ENCODE data around the gene PICK1. TPM values are rescaled to one million over a fixed set of nuclear protein-coding genes. Genes with fewer than 3 reads are reported as not detected.

The PICK1 gene
- total RNA-seq, 4 donors from 2014 or later, result 16.1 to 43.0 (median 31.6) TPM

DNA sequence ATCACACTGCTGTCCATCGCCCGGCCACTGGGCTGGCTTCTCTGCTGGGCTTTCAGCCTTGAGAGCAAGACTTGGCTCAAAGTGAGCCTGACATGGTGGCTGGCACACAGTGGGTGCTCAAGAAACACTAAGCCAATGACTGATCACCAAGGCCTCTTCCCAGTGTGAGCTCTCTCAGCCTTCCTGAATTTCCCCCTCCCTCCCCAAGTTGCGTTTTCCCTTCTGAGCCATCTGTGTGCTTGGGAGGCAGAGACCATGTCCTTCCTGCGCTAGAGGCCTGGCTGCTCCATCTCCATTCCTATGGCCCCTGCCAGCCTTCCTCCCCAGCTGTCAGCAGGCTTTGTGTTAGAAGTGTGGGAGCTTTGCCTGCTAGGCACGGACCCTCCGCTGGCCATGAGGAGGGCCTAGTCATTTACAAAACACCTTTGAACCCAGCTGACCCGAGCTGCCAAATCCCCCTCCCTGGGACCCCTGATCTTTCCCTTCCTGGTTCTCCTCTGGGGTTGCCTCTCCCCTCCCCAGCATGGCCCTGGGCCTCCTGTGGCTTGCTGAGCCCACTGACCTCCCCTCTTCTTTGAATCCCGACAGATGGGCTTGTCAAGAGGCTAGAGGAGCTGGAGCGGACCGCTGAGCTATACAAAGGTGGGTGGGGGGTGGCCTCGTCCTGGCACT, 13.2 kb downstream of the PICK1 start:
- DNase-seq (ENCODE audit: low spot score) (no peak), ATAC-seq (ENCODE audit: low FRiP score) (no peak)
- TF ChIP-seq, protein P1, sequence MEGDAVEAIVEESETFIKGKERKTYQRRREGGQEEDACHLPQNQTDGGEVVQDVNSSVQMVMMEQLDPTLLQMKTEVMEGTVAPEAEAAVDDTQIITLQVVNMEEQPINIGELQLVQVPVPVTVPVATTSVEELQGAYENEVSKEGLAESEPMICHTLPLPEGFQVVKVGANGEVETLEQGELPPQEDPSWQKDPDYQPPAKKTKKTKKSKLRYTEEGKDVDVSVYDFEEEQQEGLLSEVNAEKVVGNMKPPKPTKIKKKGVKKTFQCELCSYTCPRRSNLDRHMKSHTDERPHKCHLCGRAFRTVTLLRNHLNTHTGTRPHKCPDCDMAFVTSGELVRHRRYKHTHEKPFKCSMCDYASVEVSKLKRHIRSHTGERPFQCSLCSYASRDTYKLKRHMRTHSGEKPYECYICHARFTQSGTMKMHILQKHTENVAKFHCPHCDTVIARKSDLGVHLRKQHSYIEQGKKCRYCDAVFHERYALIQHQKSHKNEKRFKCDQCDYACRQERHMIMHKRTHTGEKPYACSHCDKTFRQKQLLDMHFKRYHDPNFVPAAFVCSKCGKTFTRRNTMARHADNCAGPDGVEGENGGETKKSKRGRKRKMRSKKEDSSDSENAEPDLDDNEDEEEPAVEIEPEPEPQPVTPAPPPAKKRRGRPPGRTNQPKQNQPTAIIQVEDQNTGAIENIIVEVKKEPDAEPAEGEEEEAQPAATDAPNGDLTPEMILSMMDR (IDR thresholded peaks at IDR 0.05), result no peak

DNA sequence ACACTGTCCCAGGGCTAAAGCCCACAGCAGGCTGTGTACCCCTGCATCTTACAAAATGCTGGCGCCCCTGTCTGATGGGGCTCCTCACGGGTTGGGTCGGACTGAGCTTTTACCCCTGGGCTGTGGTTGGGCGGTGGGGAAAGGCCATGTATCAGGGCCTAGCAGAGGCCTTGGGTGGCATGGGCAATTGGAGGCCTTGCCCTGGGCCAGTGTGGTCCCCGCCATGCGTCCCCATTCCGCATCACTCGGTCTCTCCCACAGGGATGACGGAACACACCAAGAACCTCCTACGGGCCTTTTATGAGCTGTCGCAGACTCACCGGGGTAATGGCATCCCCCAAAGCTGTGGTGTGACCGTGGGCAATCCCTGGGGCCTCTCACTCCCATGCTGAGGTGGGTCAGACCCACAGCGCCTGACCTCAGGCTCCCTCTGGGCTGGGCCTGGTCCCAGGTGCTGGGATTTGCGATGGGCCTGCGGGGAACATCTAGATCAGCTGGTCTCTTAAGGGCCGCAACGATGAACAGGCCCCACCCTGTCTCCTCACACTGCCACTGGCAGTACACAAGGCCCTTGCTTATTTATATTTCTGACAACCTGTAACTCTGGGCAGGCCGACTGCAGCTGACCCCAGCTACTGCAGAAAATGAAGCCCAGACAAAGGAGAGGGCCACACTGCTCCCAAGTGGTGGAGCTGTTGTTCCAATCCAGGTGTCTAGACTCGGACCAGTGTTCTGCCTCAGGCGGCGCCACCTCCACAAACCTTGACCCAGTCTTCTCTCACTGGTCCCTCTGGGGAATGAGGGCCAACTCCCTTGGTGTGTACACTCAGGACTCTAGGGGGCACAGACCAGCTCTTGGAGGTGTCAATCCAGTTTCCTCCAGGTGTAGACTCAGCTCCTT, 14.5 kb downstream of the PICK1 start:
- no peak for ATAC-seq (ENCODE audit: low FRiP score)
- TF ChIP-seq, protein P1 (IDR thresholded peaks at IDR 0.05), result no peak
- DNase-seq (ENCODE audit: low spot score), result no peak

DNA sequence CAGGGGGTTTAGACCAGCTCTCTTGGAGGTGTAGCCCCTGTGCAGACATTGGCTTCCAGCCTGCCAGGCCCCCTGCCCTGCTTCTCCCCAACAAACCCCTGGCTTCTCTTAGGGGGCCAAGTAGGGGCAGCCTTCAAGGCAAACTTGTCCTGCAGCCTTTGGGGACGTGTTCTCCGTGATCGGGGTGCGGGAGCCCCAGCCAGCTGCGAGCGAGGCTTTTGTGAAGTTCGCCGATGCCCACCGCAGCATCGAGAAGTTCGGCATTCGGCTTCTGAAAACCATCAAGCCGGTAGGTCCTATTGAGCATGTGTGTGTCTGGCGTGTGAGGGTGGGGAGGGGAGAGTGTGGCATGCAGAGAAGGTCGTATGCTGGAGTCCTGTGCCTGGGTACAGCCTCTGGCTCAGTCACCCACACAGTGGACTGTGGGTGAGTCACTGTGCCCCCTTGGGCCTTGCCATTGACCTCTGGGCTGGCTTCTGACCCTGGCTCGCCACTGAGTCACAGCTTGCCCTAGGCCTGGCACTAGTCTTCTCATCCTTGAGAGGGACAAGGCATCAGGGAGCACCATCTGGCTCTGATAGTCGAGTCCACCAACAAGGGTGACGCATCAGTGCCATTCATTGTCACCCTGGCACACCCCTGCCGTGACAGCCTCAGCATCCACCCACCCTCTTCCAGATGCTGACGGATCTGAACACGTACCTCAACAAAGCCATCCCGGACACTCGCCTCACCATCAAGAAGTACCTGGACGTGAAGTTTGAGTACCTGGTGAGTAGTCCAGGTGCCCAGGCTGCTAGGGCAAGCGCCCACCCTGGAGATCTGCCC, 15.3 kb downstream of the PICK1 start:
- TF ChIP-seq, protein P1 (IDR thresholded peaks at IDR 0.05), result no peak
- no peak for DNase-seq (ENCODE audit: low spot score)
- ATAC-seq (ENCODE audit: low FRiP score), result no peak

DNA sequence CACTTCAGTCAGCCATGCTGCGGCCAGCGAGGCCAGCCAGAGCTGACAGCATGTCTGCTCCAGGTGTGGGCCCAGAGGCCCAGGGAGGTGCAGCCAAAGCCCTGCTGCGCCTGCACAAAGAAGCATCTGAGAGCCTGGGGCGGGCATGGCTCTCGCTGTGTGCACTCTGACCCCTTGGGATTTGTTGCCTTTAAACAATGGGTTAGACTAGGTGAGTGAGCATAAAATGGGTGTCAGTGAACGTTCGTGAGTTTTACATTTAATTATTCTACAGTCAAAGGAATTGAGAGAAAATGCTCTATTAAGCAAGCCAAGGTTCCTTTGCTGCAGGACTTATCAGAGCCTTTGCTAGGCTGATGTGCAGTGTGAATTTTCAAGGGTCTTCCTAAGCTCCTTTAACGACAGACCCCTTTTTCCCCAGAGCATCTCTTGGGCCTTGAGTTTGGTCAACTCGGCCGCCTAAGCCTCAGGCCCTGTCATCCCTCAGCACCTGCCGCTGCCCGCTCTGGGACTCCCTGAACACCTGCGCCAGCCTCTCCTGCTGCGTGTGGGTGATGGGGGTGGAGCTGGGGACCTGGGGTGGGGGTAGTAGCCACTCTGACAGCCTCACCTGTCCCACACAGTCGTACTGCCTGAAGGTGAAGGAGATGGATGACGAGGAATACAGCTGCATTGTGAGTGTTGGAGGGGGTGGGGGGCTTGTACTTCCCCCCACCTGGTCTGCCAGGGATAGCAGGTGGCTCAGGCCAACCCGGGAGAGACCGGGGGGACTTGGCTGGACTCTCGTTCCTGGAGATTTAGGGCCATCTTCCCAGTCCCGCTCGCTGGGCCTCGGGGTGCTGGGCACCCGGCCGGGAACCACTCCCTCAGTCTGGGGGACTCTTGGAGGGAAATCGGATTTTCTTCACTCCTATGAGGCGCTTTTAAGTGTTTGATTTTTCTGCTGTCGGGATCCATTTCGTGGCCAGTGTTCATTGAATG, 16.2 kb downstream of the PICK1 start:
- no peak for ATAC-seq (ENCODE audit: low FRiP score)
- TF ChIP-seq, protein P1 (IDR thresholded peaks at IDR 0.05), result no peak
- no peak for DNase-seq (ENCODE audit: low spot score)

DNA sequence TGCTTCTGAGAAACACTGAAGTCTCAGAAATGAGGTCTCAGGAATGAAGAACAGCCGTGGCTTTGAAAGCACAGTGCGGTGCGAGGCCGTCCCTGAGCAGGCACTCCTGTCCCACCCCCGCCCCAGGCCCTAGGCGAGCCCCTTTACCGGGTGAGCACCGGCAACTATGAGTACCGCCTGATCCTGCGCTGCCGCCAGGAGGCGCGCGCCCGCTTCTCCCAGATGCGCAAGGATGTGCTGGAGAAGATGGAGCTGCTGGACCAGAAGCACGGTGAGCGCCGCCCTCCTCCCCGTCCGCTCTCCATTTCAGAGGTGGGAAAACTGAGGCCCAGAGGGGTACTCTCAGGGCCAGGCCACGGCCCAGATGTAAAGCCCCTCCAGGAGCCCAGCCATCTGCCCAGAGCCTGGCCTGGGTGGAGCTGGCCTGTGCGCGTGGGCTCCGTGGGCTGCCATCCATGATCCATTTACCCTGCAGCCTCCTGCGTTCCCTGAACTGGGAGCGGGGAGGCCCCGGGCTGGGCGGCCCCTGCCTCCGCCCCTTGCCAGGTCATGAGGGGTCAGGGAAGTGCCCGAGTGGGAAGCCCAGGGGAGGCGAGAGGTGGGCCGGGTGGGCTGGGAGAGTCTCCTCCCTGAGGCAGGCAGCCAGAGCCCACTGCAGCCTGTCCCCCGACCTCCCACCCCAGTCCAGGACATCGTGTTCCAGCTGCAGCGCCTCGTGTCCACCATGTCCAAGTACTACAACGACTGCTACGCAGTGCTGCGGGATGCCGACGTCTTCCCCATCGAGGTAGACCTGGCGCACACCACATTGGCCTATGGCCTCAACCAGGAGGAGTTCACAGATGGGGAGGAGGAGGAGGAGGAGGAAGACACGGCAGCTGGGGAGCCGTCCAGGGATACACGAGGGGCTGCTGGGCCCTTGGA, 17.2 kb downstream of the PICK1 start:
- DNase-seq (ENCODE audit: low spot score), result no peak
- ATAC-seq (ENCODE audit: low FRiP score), result no peak
- TF ChIP-seq, protein P1 (IDR thresholded peaks at IDR 0.05), result no peak

All from omental fat pad (tissue), 4 donors.